Measurements from ENCODE around the gene KRTAP10-12. TPM values are rescaled to one million over a fixed set of nuclear protein-coding genes. Genes with fewer than 3 reads are reported as not detected.
A peak's percentile ranks its signal among the peaks of the same experiment; 100 is the strongest.

KRTAP10-12 gene
- total and polyA plus RNA-seq, 10 donors, result not detected

GRCh38 chr21:44718571-44718970, 21.6 kb downstream of the KRTAP10-12 start:
- Histone ChIP-seq H3K36me3 (no peaks in the 10 kb centered on the region), H3K27ac (no peak overlapping the region), H3K4me3 (no peak overlapping the region), H3K27me3 (replicated peaks in 1 of 7) (peaks cover 0 to 60% (median 22%) of the 10 kb centered on the region in 7 donors), H3K4me1 (peaks cover 2 to 14% (median 5%) of the 10 kb centered on the region in 6 donors), H3K9me3 (no peaks in the 10 kb centered on the region)
- 56 to 64% (median 58%) methylated on average over 6 of the region's 6 CpGs for WGBS, 5 donors
- intact Hi-C loops (cut with DNase I; ENCODE audit: low total_unique reads), result no loop called here
- DNase-seq, result no peak
- TF ChIP-seq, protein P1, sequence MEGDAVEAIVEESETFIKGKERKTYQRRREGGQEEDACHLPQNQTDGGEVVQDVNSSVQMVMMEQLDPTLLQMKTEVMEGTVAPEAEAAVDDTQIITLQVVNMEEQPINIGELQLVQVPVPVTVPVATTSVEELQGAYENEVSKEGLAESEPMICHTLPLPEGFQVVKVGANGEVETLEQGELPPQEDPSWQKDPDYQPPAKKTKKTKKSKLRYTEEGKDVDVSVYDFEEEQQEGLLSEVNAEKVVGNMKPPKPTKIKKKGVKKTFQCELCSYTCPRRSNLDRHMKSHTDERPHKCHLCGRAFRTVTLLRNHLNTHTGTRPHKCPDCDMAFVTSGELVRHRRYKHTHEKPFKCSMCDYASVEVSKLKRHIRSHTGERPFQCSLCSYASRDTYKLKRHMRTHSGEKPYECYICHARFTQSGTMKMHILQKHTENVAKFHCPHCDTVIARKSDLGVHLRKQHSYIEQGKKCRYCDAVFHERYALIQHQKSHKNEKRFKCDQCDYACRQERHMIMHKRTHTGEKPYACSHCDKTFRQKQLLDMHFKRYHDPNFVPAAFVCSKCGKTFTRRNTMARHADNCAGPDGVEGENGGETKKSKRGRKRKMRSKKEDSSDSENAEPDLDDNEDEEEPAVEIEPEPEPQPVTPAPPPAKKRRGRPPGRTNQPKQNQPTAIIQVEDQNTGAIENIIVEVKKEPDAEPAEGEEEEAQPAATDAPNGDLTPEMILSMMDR (IDR thresholded peaks at IDR 0.05 in 8 of 11, conservative IDR thresholded peaks at IDR 0.05 in 3 of 11), result no peak
- TF ChIP-seq POLR2AphosphoS5 (IDR thresholded peaks at IDR 0.05) (no peak), POLR2A (IDR thresholded peaks at IDR 0.05) (no peak)

- no peak overlapping the region for H3K4me3 ChIP-seq
- intact Hi-C loops (cut with DNase I; ENCODE audit: low total_unique reads), result no loop called here
- TF ChIP-seq, protein P1 (IDR thresholded peaks at IDR 0.05 in 8 of 11, conservative IDR thresholded peaks at IDR 0.05 in 3 of 11), result no peak
- TF ChIP-seq POLR2AphosphoS5 (IDR thresholded peaks at IDR 0.05) (no peak), POLR2A (IDR thresholded peaks at IDR 0.05) (no peak)
- no peak overlapping the region for H3K27ac ChIP-seq
- WGBS, 5 donors, result 80 to 93% (median 82%) methylated on average over 2 of the region's 2 CpGs
- no peaks in the 10 kb centered on the region for H3K9me3 ChIP-seq
- no peak for DNase-seq
- no peaks in the 10 kb centered on the region for H3K36me3 ChIP-seq
- H3K4me1 ChIP-seq, result peaks cover 5 to 19% (median 9%) of the 10 kb centered on the region in 6 donors
- peaks cover 3 to 62% (median 28%) of the 10 kb centered on the region in 7 donors for H3K27me3 ChIP-seq (replicated peaks in 1 of 7)
Observed at GRCh38 chr21:44720170-44720569, 23.2 kb downstream of the KRTAP10-12 start.

- 41 to 61% (median 53%) methylated on average over 5 of the region's 5 CpGs for WGBS, 5 donors
- Histone ChIP-seq H3K36me3 (no peaks in the 10 kb centered on the region), H3K27ac (no peak overlapping the region), H3K4me1 (peaks cover 5 to 18% (median 9%) of the 10 kb centered on the region in 6 donors), H3K4me3 (no peak overlapping the region), H3K27me3 (replicated peaks in 1 of 7) (peaks cover 3 to 86% (median 46%) of the 10 kb centered on the region in 7 donors), H3K9me3 (no peaks in the 10 kb centered on the region)
- intact Hi-C loops (cut with DNase I; ENCODE audit: low total_unique reads), result no loop called here
- no peak for DNase-seq
- TF ChIP-seq POLR2AphosphoS5 (IDR thresholded peaks at IDR 0.05), result no peak
- TF ChIP-seq, protein P1 (IDR thresholded peaks at IDR 0.05 in 8 of 11, conservative IDR thresholded peaks at IDR 0.05 in 3 of 11), result no peak
- no peak for TF ChIP-seq POLR2A (IDR thresholded peaks at IDR 0.05)
Observed at GRCh38 chr21:44722731-44723130, 25.8 kb downstream of the KRTAP10-12 start.

- no peak for DNase-seq
- intact Hi-C loops (cut with DNase I; ENCODE audit: low total_unique reads), result no loop called here
- H3K27me3 ChIP-seq (replicated peaks in 1 of 7), result peaks cover 3 to 88% (median 51%) of the 10 kb centered on the region in 7 donors
- WGBS, 5 donors, result 16 to 30% (median 18%) methylated on average over 24 to 61 of the region's 61 CpGs
- H3K9me3 ChIP-seq, result no peaks in the 10 kb centered on the region
- H3K4me1 ChIP-seq, result peaks cover 5 to 18% (median 9%) of the 10 kb centered on the region in 6 donors
- no peaks in the 10 kb centered on the region for H3K36me3 ChIP-seq
- H3K4me3 ChIP-seq, result peak overlapping the region in 2 of 8 donors; percentile 13 to 27
- TF ChIP-seq POLR2AphosphoS5 (IDR thresholded peaks at IDR 0.05) (no peak), POLR2A (IDR thresholded peaks at IDR 0.05) (no peak)
- TF ChIP-seq, protein P1 (IDR thresholded peaks at IDR 0.05 in 8 of 11, conservative IDR thresholded peaks at IDR 0.05 in 3 of 11), result no peak
- H3K27ac ChIP-seq, result no peak overlapping the region
Observed at GRCh38 chr21:44723177-44724131, 26.5 kb downstream of the KRTAP10-12 start.

Data from spleen (tissue), 11 donors.